ENCODE measurements around the gene LMO1. TPM values are rescaled to one million over a fixed set of nuclear protein-coding genes. Genes with fewer than 3 reads are reported as not detected.

The LMO1 gene
- total and polyA plus RNA-seq, 2 of the 8 experiments (the other 6 are each of a cell fraction or from before 2014, with no cell fraction given), result 0.17 TPM; not detected in 1

GRCh38 chr11:8178297-8178696 is 85.4 kb downstream of the LMO1 start:
- WGBS, 2 experiments (ENCODE audit: extremely low coverage in 1 of 2, insufficient coverage in 1 of 2, insufficient read length in 1 of 2, insufficient replicate concordance in 2 of 2, low coverage in 1 of 2, low lambda C conversion rate in 2 of 2, missing lambda C conversion rate in 1 of 2), result 67% methylated on average over 1 of the region's 1 CpG; no CpG with 5 or more reads in 1 of the 2 experiments

More at GRCh38 chr11:8178297-8178696, 85.4 kb downstream of the LMO1 start:
- Histone ChIP-seq H3K36me3 (ENCODE audit: control insufficient read depth in 2 of 4, insufficient read depth in 4 of 4, low read length in 3 of 4) (no peaks in the 10 kb centered on the region), H3K56ac (replicated peaks; ENCODE audit: insufficient read length, low read depth, low read length) (no peak overlapping the region), H3K79me1 (ENCODE audit: low read depth, low read length) (no peaks in the 10 kb centered on the region), H3K23me2 (ENCODE audit: low read depth, low read length) (no peaks in the 10 kb centered on the region), H2BK15ac (ENCODE audit: low read length) (no peak overlapping the region; the same call in 1 of the 2 replicates), H2AFZ (ENCODE audit: low read length) (no peak overlapping the region), H2BK5ac (ENCODE audit: low read depth, low read length) (no peak overlapping the region), H3K27ac (ENCODE audit: low read depth, low read length) (no peak overlapping the region), H2BK120ac (replicated peaks; ENCODE audit: low read depth, low read length) (no peak overlapping the region), H3K27me3 (replicated peaks in 1 of 4; ENCODE audit: control insufficient read depth in 3 of 4, extremely low read depth in 1 of 4, insufficient read depth in 3 of 4, low read length in 3 of 4) (no peaks in the 10 kb centered on the region; a peak in 2 of 7 replicates), H3K4me2 (ENCODE audit: insufficient read depth in 1 of 2, low read depth in 2 of 2, low read length in 2 of 2) (no peak overlapping the region), H2BK12ac (ENCODE audit: low read depth, low read length) (no peak overlapping the region), H3K14ac (ENCODE audit: insufficient read length) (no peak overlapping the region), H3K18ac (ENCODE audit: extremely low read depth, low read length) (no peak overlapping the region), H2AK5ac (ENCODE audit: low read depth, low read length) (no peak overlapping the region), H3K4me3 (ENCODE audit: extremely low read depth in 1 of 4, insufficient read depth in 2 of 4, low read depth in 3 of 4, low read length in 4 of 4) (no peak overlapping the region), H3K4me1 (replicated peaks in 1 of 4; ENCODE audit: control insufficient read depth in 3 of 4, insufficient read depth in 4 of 4, low read length in 3 of 4) (no peaks in the 10 kb centered on the region), H4K8ac (ENCODE audit: extremely low read depth, insufficient read depth, low read length) (no peak overlapping the region), H4K5ac (ENCODE audit: insufficient read length, low read depth, low read length) (no peak overlapping the region), H3K79me2 (ENCODE audit: control insufficient read depth in 1 of 2, insufficient read depth in 2 of 2, low read length in 2 of 2) (no peaks in the 10 kb centered on the region), H3K4ac (replicated peaks; ENCODE audit: insufficient read length, low read depth, low read length) (no peak overlapping the region), H4K91ac (replicated peaks; ENCODE audit: insufficient read length, low read length) (no peak overlapping the region), H3K23ac (ENCODE audit: insufficient read length) (no peak overlapping the region), H3K9me3 (ENCODE audit: insufficient read depth in 2 of 2, low read depth in 1 of 2, low read length in 1 of 2) (no peaks in the 10 kb centered on the region), H2BK20ac (ENCODE audit: low read length) (no peak overlapping the region), H4K20me1 (replicated peaks in 1 of 2; ENCODE audit: control insufficient read depth in 1 of 2, insufficient read depth in 2 of 2, low read length in 2 of 2) (no peaks in the 10 kb centered on the region), H3K9ac (replicated peaks in 1 of 4; ENCODE audit: extremely low read depth in 1 of 4, low read depth in 3 of 4, low read length in 3 of 4) (no peak overlapping the region)
- CTCF ChIA-PET (ENCODE audit: partially characterized antibody), result interaction anchor here (0.6 to 4.7 kb wide), 10 partner anchors 9 to 913 kb away, joined by 3 to 39 read pairs (median 4); no protein-coding TSS in a partner anchor
- POLR2A ChIA-PET (ENCODE audit: partially characterized antibody), result interaction anchor here (1.2 to 1.7 kb wide), 2 partner anchors 9 to 511 kb away, joined by 3 to 7 read pairs; partner anchors contain the start of gene RIC3
- FAIRE-seq (no peak), DNase-seq (ENCODE audit: low read depth in 1 of 2, low spot score in 2 of 2) (no peak)
- TF ChIP-seq NRF1 (IDR thresholded peaks at IDR 0.05; ENCODE audit: low read depth, low read length), result no peak
- TF ChIP-seq MAX (IDR thresholded peaks at IDR 0.05), result no peak
- no peak for TF ChIP-seq POLR2AphosphoS5 (IDR thresholded peaks at IDR 0.05; ENCODE audit: low read depth, low read length)
- TF ChIP-seq RAD21 (IDR thresholded peaks at IDR 0.05 in 1 of 2, conservative IDR thresholded peaks at IDR 0.05 in 1 of 2; ENCODE audit: low read depth in 2 of 2, low read length in 2 of 2), result no peak
- no peak for TF ChIP-seq KDM1A (IDR thresholded peaks at IDR 0.05; ENCODE audit: borderline replicate concordance, low read length)
- TF ChIP-seq FOSL1 (IDR thresholded peaks at IDR 0.05; ENCODE audit: insufficient read depth, low read depth, low read length), result no peak
- TF ChIP-seq KDM4A (IDR thresholded peaks at IDR 0.05; ENCODE audit: low read depth, low read length, severe bottlenecking), result no peak
- TF ChIP-seq JUND (IDR thresholded peaks at IDR 0.05; ENCODE audit: low read length), result no peak
- TF ChIP-seq KDM5A (IDR thresholded peaks at IDR 0.05; ENCODE audit: low read length), result no peak
- no peak for TF ChIP-seq EP300 (IDR thresholded peaks at IDR 0.05; ENCODE audit: borderline replicate concordance in 1 of 2, low read depth in 2 of 2, low read length in 2 of 2)
- TF ChIP-seq TAF7 (optimal IDR thresholded peaks at IDR 0.05; ENCODE audit: borderline replicate concordance, low read depth, low read length), result no peak
- no peak for TF ChIP-seq BACH1 (IDR thresholded peaks at IDR 0.05; ENCODE audit: low read length)
- no peak for TF ChIP-seq POLR2A (IDR thresholded peaks at IDR 0.05; ENCODE audit: control extremely low read depth in 1 of 2, low read depth in 2 of 2, low read length in 2 of 2)
- TF ChIP-seq TAF1 (IDR thresholded peaks at IDR 0.05; ENCODE audit: low read depth, low read length), result no peak
- no peak for TF ChIP-seq SRF (IDR thresholded peaks at IDR 0.05; ENCODE audit: low read depth, low read length)
